Measurements from ENCODE around the gene ISM1.

The ISM1 gene

DNA sequence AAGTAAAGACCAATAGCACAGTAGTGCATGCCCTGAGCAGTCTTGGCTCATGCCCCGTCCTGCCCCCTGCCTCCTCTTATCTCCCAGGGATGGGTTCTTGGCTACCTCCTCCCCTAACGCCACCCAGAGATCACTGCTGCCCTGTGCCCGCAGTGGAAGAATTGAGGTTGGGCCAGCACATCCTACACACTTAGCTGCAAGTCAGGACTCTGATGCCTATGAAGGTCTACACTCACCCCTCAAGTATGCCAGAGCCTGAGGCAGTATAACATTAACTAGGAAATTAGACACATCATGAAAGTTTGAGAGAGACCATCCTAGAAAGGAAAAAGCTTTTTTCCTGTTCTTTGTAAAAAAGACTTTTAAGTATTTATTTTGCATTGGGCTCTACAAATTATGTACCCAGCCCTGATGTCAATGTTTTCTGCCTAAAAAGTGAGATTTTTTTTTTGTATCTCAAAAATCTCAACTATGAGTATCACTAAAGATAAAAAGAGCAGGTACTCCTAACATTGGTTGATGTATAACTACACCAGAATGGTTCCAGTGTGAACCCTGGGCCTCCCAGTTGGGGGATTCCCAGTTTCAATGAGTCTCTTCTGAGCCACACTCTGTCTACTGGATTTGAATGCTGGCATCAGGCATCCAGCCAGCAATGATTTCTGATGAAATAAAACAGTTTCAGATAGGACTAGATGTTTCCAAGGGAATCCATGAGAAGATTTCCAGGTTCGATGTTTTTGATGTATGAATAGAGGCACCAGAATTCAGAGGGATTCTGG, 115.4 kb downstream of the ISM1 start:
- Histone ChIP-seq H3K27me3 (ENCODE audit: control insufficient read depth, insufficient read depth, low read length) (no peaks in the 10 kb centered on the region), H3K27ac (ENCODE audit: low read depth, low read length) (no peak overlapping the region), H3K9me3 (ENCODE audit: control insufficient read depth, insufficient read depth, low read depth, low read length) (no peaks in the 10 kb centered on the region), H3K4me1 (ENCODE audit: control insufficient read depth, insufficient read depth, low read length) (peaks cover 4% of the 10 kb centered on the region; the same call in 1 of the 2 replicates), H3K4me3 (ENCODE audit: low read depth, low read length) (no peak overlapping the region), H3K9ac (ENCODE audit: low read length) (no peak overlapping the region), H3K36me3 (ENCODE audit: control insufficient read depth, insufficient read depth, low read length) (no peaks in the 10 kb centered on the region)

DNA sequence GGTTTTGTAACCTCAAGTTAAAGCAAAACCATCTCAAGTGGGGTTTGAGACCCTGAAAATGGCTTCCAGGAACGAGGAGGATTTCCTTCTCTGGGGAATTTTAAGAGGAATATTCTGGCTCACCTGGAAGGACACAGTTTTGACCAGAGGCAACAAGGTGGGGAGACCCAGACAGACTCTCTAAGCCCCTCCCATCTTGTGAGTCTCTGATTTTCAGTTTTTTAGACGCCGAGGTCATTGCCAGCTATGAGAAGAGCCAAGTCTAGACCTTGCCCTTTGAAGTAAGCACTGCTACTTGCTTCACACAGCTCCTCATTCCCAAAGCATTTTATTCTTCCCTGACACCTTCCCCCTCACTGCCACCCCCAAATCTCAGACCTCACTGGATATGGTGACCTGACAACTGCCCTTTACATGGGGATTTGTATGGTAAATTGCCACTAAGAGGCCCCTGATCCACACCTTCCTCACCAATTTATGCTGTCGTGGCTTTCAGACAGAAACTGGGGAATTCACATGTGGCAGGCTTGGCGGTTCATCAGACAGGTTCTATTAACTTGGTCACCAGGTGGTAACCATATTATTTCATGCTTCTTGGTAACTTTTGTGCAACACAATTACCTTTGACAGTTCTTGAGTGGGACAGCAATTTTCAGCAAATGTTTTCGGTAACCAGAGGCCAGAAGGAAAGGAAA, 116.2 kb downstream of the ISM1 start:
- no peaks in the 10 kb centered on the region for H3K27me3 ChIP-seq (ENCODE audit: control insufficient read depth, insufficient read depth, low read length)
- no peak overlapping the region for H3K9ac ChIP-seq (ENCODE audit: low read length)
- H3K4me3 ChIP-seq (ENCODE audit: low read depth, low read length), result no peak overlapping the region
- no peaks in the 10 kb centered on the region for H3K36me3 ChIP-seq (ENCODE audit: control insufficient read depth, insufficient read depth, low read length)
- no peaks in the 10 kb centered on the region for H3K9me3 ChIP-seq (ENCODE audit: control insufficient read depth, insufficient read depth, low read depth, low read length)
- H3K27ac ChIP-seq (ENCODE audit: low read depth, low read length), result no peak overlapping the region
- peaks cover 4% of the 10 kb centered on the region; the same call in 1 of the 2 replicates for H3K4me1 ChIP-seq (ENCODE audit: control insufficient read depth, insufficient read depth, low read length)

DNA sequence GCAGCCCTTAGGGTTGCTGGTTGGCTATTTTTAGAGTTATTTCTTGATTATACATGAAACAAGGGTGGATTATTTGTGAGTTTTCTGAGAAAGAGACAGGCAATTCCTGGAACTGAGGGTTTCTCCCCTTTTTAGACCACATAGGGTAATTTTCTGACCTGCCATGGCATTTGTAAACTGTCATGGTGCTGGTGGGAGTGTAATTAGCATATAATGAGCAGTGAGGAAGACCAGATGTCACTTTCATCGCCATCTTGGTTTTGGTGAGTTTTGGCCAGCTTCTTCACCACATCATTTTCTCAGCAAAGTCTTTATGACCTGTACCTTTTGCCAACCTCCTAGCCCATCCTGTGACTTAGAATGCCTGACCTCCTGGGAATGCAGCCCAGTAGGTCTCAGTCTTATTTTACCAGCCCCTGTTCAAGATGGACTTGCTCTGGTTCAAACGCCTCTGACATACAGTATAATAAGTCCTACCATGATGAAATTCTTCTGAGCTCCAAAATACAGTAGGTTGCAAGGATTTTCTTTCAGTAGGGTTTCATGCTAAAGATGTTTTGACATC, 117.1 kb downstream of the ISM1 start:
- no peaks in the 10 kb centered on the region for H3K36me3 ChIP-seq (ENCODE audit: control insufficient read depth, insufficient read depth, low read length)
- H3K4me1 ChIP-seq (ENCODE audit: control insufficient read depth, insufficient read depth, low read length), result peaks cover 13% of the 10 kb centered on the region
- H3K9ac ChIP-seq (ENCODE audit: low read length), result no peak overlapping the region
- no peak overlapping the region for H3K27ac ChIP-seq (ENCODE audit: low read depth, low read length)
- H3K4me3 ChIP-seq (ENCODE audit: low read depth, low read length), result no peak overlapping the region
- no peaks in the 10 kb centered on the region for H3K27me3 ChIP-seq (ENCODE audit: control insufficient read depth, insufficient read depth, low read length)
- no peaks in the 10 kb centered on the region for H3K9me3 ChIP-seq (ENCODE audit: control insufficient read depth, insufficient read depth, low read depth, low read length)

GRCh38 chr20:13338999-13339411, 117.9 kb downstream of the ISM1 start:
- Histone ChIP-seq H3K4me3 (ENCODE audit: low read depth, low read length) (no peak overlapping the region), H3K27me3 (ENCODE audit: control insufficient read depth, insufficient read depth, low read length) (no peaks in the 10 kb centered on the region), H3K4me1 (ENCODE audit: control insufficient read depth, insufficient read depth, low read length) (peaks cover 19% of the 10 kb centered on the region), H3K27ac (ENCODE audit: low read depth, low read length) (no peak overlapping the region), H3K9me3 (ENCODE audit: control insufficient read depth, insufficient read depth, low read depth, low read length) (no peaks in the 10 kb centered on the region), H3K9ac (ENCODE audit: low read length) (no peak overlapping the region), H3K36me3 (ENCODE audit: control insufficient read depth, insufficient read depth, low read length) (no peaks in the 10 kb centered on the region)

DNA sequence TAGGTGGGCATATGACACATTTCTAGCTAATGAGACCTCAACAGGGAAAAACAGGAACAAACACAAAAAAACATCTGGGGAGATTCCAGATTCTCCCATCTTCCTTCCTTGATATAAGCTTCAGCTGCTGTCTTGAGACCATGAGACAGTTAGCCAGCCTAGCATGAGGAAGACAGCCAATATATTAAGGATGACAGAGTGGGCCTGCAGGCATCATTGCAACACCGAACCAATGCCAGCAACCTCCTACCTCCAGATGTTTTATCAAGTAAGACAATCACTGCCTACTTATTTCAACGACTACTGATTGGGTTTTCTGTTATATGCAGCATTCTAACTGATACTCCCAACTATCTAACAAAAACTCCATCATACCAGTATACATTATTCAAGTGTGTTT, 119.0 kb downstream of the ISM1 start:
- no peak overlapping the region for H3K27ac ChIP-seq (ENCODE audit: low read depth, low read length)
- H3K36me3 ChIP-seq (ENCODE audit: control insufficient read depth, insufficient read depth, low read length), result no peaks in the 10 kb centered on the region
- H3K9ac ChIP-seq (ENCODE audit: low read length), result no peak overlapping the region
- H3K4me3 ChIP-seq (ENCODE audit: low read depth, low read length), result no peak overlapping the region
- H3K9me3 ChIP-seq (ENCODE audit: control insufficient read depth, insufficient read depth, low read depth, low read length), result no peaks in the 10 kb centered on the region
- H3K27me3 ChIP-seq (ENCODE audit: control insufficient read depth, insufficient read depth, low read length), result no peaks in the 10 kb centered on the region
- peaks cover 24% of the 10 kb centered on the region for H3K4me1 ChIP-seq (ENCODE audit: control insufficient read depth, insufficient read depth, low read length)

DNA sequence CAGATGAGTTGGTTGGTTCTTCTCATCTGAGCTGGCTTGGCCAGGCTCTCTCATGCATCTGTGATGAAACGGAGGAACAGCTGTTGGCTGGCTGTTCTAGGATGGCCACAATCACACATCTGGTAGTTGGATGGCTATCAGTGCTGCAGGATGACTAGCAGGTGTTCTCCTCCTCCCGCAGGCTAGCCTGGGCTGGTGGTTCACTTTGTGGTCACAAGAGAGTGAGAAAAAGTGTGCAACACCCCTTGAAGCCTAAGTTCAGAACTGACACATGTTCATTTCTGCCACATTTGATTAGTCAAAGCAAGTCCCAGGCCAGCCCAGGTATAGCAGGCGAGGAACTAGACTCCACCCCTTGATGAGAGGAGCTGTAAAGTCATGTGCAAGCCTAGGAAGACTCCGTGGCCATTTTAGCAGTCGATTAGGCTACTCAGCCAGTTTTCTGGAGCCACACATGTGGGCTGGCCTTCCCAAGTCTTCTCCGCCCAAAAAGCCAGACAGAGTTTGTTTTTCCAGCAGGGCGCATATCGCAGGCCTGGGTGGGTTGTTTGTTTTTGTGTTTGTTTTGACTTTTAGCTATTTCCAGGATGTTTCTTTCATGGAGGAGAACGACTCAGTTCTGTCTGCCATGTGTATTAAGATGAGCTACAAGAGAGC, 120.8 kb downstream of the ISM1 start:
- no peak overlapping the region for H3K4me3 ChIP-seq (ENCODE audit: low read depth, low read length)
- H3K27ac ChIP-seq (ENCODE audit: low read depth, low read length), result no peak overlapping the region
- H3K4me1 ChIP-seq (ENCODE audit: control insufficient read depth, insufficient read depth, low read length), result peaks cover 24% of the 10 kb centered on the region
- no peak overlapping the region for H3K9ac ChIP-seq (ENCODE audit: low read length)
- no peaks in the 10 kb centered on the region for H3K9me3 ChIP-seq (ENCODE audit: control insufficient read depth, insufficient read depth, low read depth, low read length)
- no peaks in the 10 kb centered on the region for H3K27me3 ChIP-seq (ENCODE audit: control insufficient read depth, insufficient read depth, low read length)
- no peaks in the 10 kb centered on the region for H3K36me3 ChIP-seq (ENCODE audit: control insufficient read depth, insufficient read depth, low read length)

GRCh38 chr20:13342469-13343242, 121.6 kb downstream of the ISM1 start:
- Histone ChIP-seq H3K9ac (ENCODE audit: low read length) (no peak overlapping the region), H3K27me3 (ENCODE audit: control insufficient read depth, insufficient read depth, low read length) (no peaks in the 10 kb centered on the region), H3K9me3 (ENCODE audit: control insufficient read depth, insufficient read depth, low read depth, low read length) (no peaks in the 10 kb centered on the region), H3K4me1 (ENCODE audit: control insufficient read depth, insufficient read depth, low read length) (peaks cover 24% of the 10 kb centered on the region), H3K36me3 (ENCODE audit: control insufficient read depth, insufficient read depth, low read length) (no peaks in the 10 kb centered on the region), H3K4me3 (ENCODE audit: low read depth, low read length) (no peak overlapping the region), H3K27ac (ENCODE audit: low read depth, low read length) (no peak overlapping the region; the same call in 1 of the 2 replicates)

DNA sequence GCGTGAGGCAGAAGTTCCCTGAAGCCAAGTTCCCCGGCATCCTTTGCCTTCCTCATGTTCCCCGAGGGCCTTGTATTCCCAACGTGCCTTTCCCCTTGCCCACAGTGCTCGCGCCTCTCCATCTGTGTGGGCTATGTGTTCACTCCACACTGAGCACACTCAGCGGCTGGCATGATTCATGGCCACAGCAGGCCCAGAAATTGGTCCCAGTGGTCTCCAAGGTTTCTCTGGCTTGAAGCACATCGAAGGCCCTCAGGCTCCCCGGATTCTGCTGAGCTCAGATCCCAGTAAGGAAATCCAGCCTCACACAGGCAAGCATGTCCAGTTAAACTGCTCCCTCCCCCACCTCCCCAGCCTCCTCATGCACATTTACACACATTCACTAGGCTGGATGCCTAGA, 123.6 kb downstream of the ISM1 start:
- Histone ChIP-seq H3K9me3 (ENCODE audit: control insufficient read depth, insufficient read depth, low read depth, low read length) (no peaks in the 10 kb centered on the region), H3K27me3 (ENCODE audit: control insufficient read depth, insufficient read depth, low read length) (no peaks in the 10 kb centered on the region), H3K4me1 (ENCODE audit: control insufficient read depth, insufficient read depth, low read length) (peaks cover 24% of the 10 kb centered on the region), H3K36me3 (ENCODE audit: control insufficient read depth, insufficient read depth, low read length) (no peaks in the 10 kb centered on the region), H3K9ac (ENCODE audit: low read length) (no peak overlapping the region), H3K4me3 (ENCODE audit: low read depth, low read length) (no peak overlapping the region), H3K27ac (ENCODE audit: low read depth, low read length) (no peak overlapping the region)

DNA sequence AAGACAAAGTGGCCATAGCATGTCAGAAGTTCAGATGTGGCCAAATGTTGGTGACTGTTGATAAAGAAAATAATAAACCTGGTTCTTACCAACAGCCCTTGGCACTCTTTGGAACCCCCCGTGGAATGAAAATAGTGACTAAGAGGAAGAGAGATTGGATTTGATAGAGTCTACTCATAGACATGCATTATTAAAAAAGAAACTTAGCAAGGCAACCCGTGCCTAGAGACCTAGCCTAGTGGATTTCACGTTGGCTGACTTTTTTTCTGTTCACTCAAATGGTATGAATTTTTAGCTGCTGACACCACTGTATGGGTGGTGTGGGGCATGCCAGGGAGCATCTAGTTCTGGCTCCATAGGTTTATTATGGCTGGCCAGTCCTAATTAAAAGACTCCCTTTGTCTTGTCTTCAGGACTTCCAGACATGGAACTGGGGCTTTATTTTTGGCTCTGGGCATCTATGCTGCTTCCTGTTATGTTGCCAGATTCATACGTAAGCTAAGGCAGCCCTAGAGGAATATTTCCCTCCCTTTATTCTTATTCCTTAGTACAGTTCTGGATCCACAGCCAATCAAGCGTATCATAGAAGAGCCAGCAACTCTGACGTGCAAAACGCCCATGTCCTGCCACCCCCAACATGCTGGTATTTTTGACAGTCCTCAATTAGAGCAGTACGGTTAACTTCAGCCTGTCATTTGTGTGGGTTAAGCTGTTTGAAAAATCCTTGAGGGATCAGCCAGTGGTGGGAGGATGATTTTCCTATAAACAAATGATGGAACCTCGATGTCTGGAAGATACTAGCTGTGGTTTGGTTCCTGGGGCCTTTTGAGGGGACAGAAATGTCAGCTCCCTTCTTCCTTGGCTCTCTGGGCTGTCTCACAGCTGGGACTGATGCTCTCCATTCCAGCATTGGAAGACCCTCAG, 127.5 kb downstream of the ISM1 start:
- H3K4me1 ChIP-seq (ENCODE audit: control insufficient read depth, insufficient read depth, low read length), result peaks cover 13% of the 10 kb centered on the region
- no peak overlapping the region for H3K4me3 ChIP-seq (ENCODE audit: low read depth, low read length)

DNA sequence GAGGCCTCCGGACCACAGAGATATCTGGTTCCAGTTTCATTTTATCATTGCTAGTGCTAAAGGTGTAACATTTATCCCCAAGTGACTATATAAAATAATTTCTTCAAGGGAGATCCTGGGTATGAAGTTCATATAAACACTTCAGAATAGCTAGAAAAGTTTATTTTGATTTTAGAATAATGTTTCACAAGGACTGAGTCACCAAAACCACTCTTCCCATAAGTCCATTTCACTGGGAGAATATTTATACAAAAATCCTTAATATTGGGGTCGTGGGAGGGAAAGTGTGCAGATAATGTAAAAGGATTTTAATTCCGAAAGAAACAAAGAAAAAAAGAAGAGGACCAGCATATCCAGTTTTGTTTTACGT, 128.1 kb downstream of the ISM1 start:
- Histone ChIP-seq H3K9me3 (ENCODE audit: control insufficient read depth, insufficient read depth, low read depth, low read length) (no peaks in the 10 kb centered on the region), H3K27ac (ENCODE audit: low read depth, low read length) (no peak overlapping the region), H3K36me3 (ENCODE audit: control insufficient read depth, insufficient read depth, low read length) (no peaks in the 10 kb centered on the region), H3K9ac (ENCODE audit: low read length) (no peak overlapping the region), H3K4me1 (ENCODE audit: control insufficient read depth, insufficient read depth, low read length) (peaks cover 14% of the 10 kb centered on the region), H3K4me3 (ENCODE audit: low read depth, low read length) (no peak overlapping the region), H3K27me3 (ENCODE audit: control insufficient read depth, insufficient read depth, low read length) (no peaks in the 10 kb centered on the region)

More for the DNA sequence above, 127.5 kb downstream of the ISM1 start:
- H3K9ac ChIP-seq (ENCODE audit: low read length), result no peak overlapping the region
- no peaks in the 10 kb centered on the region for H3K9me3 ChIP-seq (ENCODE audit: control insufficient read depth, insufficient read depth, low read depth, low read length)
- no peak overlapping the region for H3K27ac ChIP-seq (ENCODE audit: low read depth, low read length)
- H3K36me3 ChIP-seq (ENCODE audit: control insufficient read depth, insufficient read depth, low read length), result no peaks in the 10 kb centered on the region
- no peaks in the 10 kb centered on the region for H3K27me3 ChIP-seq (ENCODE audit: control insufficient read depth, insufficient read depth, low read length)
